H1 (cell line): Measurements from ENCODE around the gene TMEM151A. TPM values are rescaled to one million over a fixed set of nuclear protein-coding genes. Genes with fewer than 3 reads are reported as not detected.
"Not testable (repeated sequence)": the region's sequence is repeated elsewhere in the genome, so short reads cannot be mapped to it uniquely, and the experiment has no call there.

Experiments used
- CTCF ChIA-PET: fragments of 300-600 bp; sonication (Branson Sonifier 250); formaldehyde crosslinking; loops from one replicate; lab custom pipeline; 2021; ENCODE audit not compliant: partially characterized antibody; lab: Charles Lee
- POLR2A ChIA-PET: fragments of 300-600 bp; sonication (Branson Sonifier 250); formaldehyde crosslinking; loops from one replicate; lab custom pipeline; 2021; ENCODE audit warnings: inconsistent platforms; ENCODE audit not compliant: partially characterized antibody; lab: Charles Lee
- DNase-seq, 2 experiments: peaks; one replicate each; pipeline versions ENCODE4 v3.0.0 to v3.0.0-alpha.2; 2010 to 2022; ENCODE audit warnings: low spot score in 2 of 2, low read depth in 1 of 2, mixed read lengths in 1 of 2
- FAIRE-seq: peaks from 2 replicates; lab custom pipeline; 2011; peaks lifted over from hg19 to GRCh38; lab: Jason Lieb, UNC
- H2AFZ ChIP-seq: 2 replicates; pipeline ENCODE4 v1.8.1; 2012; ENCODE audit warnings: low read length, inconsistent platforms
- H2AK5ac ChIP-seq: 2 replicates; pipeline ENCODE4 v1.6.1; 2013; ENCODE audit warnings: low read depth, low read length
- H2BK120ac ChIP-seq: replicated peaks from 2 replicates; pipeline ENCODE3; 2013; ENCODE audit warnings: low read depth, low read length, inconsistent platforms
- H2BK12ac ChIP-seq: 2 replicates; pipeline ENCODE4 v1.6.1; 2013; ENCODE audit warnings: low read depth, low read length
- H2BK15ac ChIP-seq: 2 replicates; pipeline ENCODE4 v1.6.1; 2013; ENCODE audit warnings: low read length
- H2BK20ac ChIP-seq: 2 replicates; pipeline ENCODE4 v1.6.1; 2013; ENCODE audit warnings: low read length
- H2BK5ac ChIP-seq: 2 replicates; pipeline ENCODE4 v1.6.1; 2013; ENCODE audit warnings: low read depth, low read length
- H3K14ac ChIP-seq: 2 replicates; pipeline ENCODE4 v1.6.1; 2013; ENCODE audit warnings: inconsistent platforms; ENCODE audit not compliant: insufficient read length
- H3K18ac ChIP-seq: 2 replicates; pipeline ENCODE4 v1.6.1; 2013; ENCODE audit warnings: low read length; ENCODE audit errors: extremely low read depth
- H3K23ac ChIP-seq: 2 replicates; pipeline ENCODE4 v1.6.1; 2013; ENCODE audit warnings: inconsistent platforms; ENCODE audit not compliant: insufficient read length
- H3K23me2 ChIP-seq: 2 replicates; pipeline ENCODE4 v1.6.1; 2013; ENCODE audit warnings: low read depth, low read length
- H3K27ac ChIP-seq: 2 replicates; pipeline ENCODE4 v1.6.1; 2011; ENCODE audit warnings: low read depth, low read length, inconsistent platforms
- H3K27me3 ChIP-seq, 4 experiments: replicated peaks in 1 of 4; 1 replicate in 1 of 4; 2 replicates in 3 of 4; pipeline versions ENCODE4 v1.6.1 to v1.8.1; 2011 to 2013; ENCODE audit warnings: low read length in 3 of 4, mild to moderate bottlenecking in 3 of 4, inconsistent platforms in 2 of 4, mixed read lengths in 2 of 4, moderate library complexity in 1 of 4; ENCODE audit not compliant: control insufficient read depth in 3 of 4, insufficient read depth in 3 of 4; ENCODE audit errors: extremely low read depth in 1 of 4
- H3K36me3 ChIP-seq, 4 experiments: 2 replicates each; pipeline versions ENCODE4 v1.6.1 to v1.8.1; 2011 to 2013; ENCODE audit warnings: mild to moderate bottlenecking in 4 of 4, low read length in 3 of 4, moderate library complexity in 2 of 4, control low read depth in 1 of 4, inconsistent platforms in 1 of 4; ENCODE audit not compliant: insufficient read depth in 4 of 4, control insufficient read depth in 2 of 4
- H3K4ac ChIP-seq: replicated peaks from 2 replicates; pipeline ENCODE3; 2013; ENCODE audit warnings: low read length, low read depth, mixed read lengths, inconsistent platforms; ENCODE audit not compliant: insufficient read length
- H3K4me1 ChIP-seq, 4 experiments: replicated peaks in 1 of 4; 1 replicate in 1 of 4; 2 replicates in 3 of 4; pipeline versions ENCODE4 v1.6.1 to v1.8.1; 2011 to 2013; ENCODE audit warnings: low read length in 3 of 4, inconsistent platforms in 2 of 4, mixed read lengths in 1 of 4; ENCODE audit not compliant: insufficient read depth in 4 of 4, control insufficient read depth in 3 of 4
- H3K4me2 ChIP-seq, 2 experiments: 2 replicates each; pipeline versions ENCODE4 v1.6.1 to v1.8.1; 2011 to 2013; ENCODE audit warnings: low read depth in 2 of 2, low read length in 2 of 2, control low read depth in 1 of 2, inconsistent platforms in 1 of 2, mild to moderate bottlenecking in 1 of 2; ENCODE audit not compliant: insufficient read depth in 1 of 2
- H3K4me3 ChIP-seq, 4 experiments: fragments of 200-600, 300-600 bp in 1 of 4; sonication (generic), shearing (Covaris generic), sonication (Bioruptor Twin) in 1 of 4; 2 replicates each; pipeline versions ENCODE4 v1.5.1 to v1.8.1; 2011 to 2016; ENCODE audit warnings: low read length in 4 of 4, low read depth in 3 of 4, control low read depth in 2 of 4, inconsistent platforms in 2 of 4, mild to moderate bottlenecking in 2 of 4, mixed read lengths in 1 of 4, moderate library complexity in 1 of 4; ENCODE audit not compliant: insufficient read depth in 2 of 4; ENCODE audit errors: extremely low read depth in 1 of 4
- H3K56ac ChIP-seq: replicated peaks from 2 replicates; pipeline ENCODE3; 2013; ENCODE audit warnings: low read depth, mild to moderate bottlenecking, mixed read lengths, low read length, inconsistent platforms; ENCODE audit not compliant: insufficient read length
- H3K79me1 ChIP-seq: 2 replicates; pipeline ENCODE4 v1.6.1; 2013; ENCODE audit warnings: low read depth, low read length, control low read depth
- H3K79me2 ChIP-seq, 2 experiments: 2 replicates each; pipeline versions ENCODE4 v1.6.1 to v1.8.1; 2012 to 2013; ENCODE audit warnings: low read length in 2 of 2, mild to moderate bottlenecking in 2 of 2, inconsistent platforms in 1 of 2; ENCODE audit not compliant: insufficient read depth in 2 of 2, control insufficient read depth in 1 of 2
- H3K9ac ChIP-seq, 4 experiments: replicated peaks in 1 of 4; 1 replicate in 1 of 4; 2 replicates in 3 of 4; pipeline versions ENCODE4 v1.6.1 to v1.8.1; 2011 to 2013; ENCODE audit warnings: low read depth in 3 of 4, low read length in 3 of 4, control low read depth in 2 of 4, mild to moderate bottlenecking in 2 of 4, moderate library complexity in 2 of 4, inconsistent platforms in 1 of 4; ENCODE audit errors: extremely low read depth in 1 of 4
- H3K9me3 ChIP-seq, 2 experiments: 2 replicates each; pipeline versions ENCODE4 v1.6.1 to v1.8.1; 2012 to 2013; ENCODE audit warnings: mild to moderate bottlenecking in 2 of 2, moderate library complexity in 2 of 2, control low read depth in 1 of 2, inconsistent platforms in 1 of 2, low read depth in 1 of 2, low read length in 1 of 2, mixed read lengths in 1 of 2; ENCODE audit not compliant: insufficient read depth in 2 of 2
- H4K20me1 ChIP-seq, 2 experiments: replicated peaks in 1 of 2; 2 replicates each; pipeline versions ENCODE3 to v1.8.1; 2011 to 2013; ENCODE audit warnings: inconsistent platforms in 2 of 2, low read length in 2 of 2, mild to moderate bottlenecking in 1 of 2; ENCODE audit not compliant: insufficient read depth in 2 of 2, control insufficient read depth in 1 of 2
- H4K5ac ChIP-seq: 2 replicates; pipeline ENCODE4 v1.6.1; 2013; ENCODE audit warnings: low read length, low read depth, mixed read lengths, inconsistent platforms; ENCODE audit not compliant: insufficient read length
- H4K8ac ChIP-seq: 2 replicates; pipeline ENCODE4 v1.8.0; 2013; ENCODE audit warnings: mild to moderate bottlenecking, moderate library complexity, low read length, inconsistent platforms; ENCODE audit not compliant: insufficient read depth; ENCODE audit errors: extremely low read depth
- H4K91ac ChIP-seq: replicated peaks from 2 replicates; pipeline ENCODE3; 2013; ENCODE audit warnings: low read length, mixed read lengths, inconsistent platforms; ENCODE audit not compliant: insufficient read length
- WGBS, 2 experiments: shearing (Covaris generic) in 1 of 2; methylation state at CpG; one replicate each; pipeline versions ENCODE4 v1.1.6 to v1.1.7; 2013 to 2015; ENCODE audit warnings: low lambda C conversion rate in 2 of 2, mixed read lengths in 2 of 2, inconsistent platforms in 1 of 2, low coverage in 1 of 2, missing lambda C conversion rate in 1 of 2; ENCODE audit not compliant: insufficient replicate concordance in 2 of 2, insufficient coverage in 1 of 2, insufficient read length in 1 of 2; ENCODE audit errors: extremely low coverage in 1 of 2, missing lambda C conversion rate in 1 of 2; 5-methylcytosine and 5-hydroxymethylcytosine counted together
- polyA plus RNA-seq, 7 experiments: library from polyadenylated mRNA; depleted of rRNA in 3 of 7; stranded (reverse) in 5 of 7; unstranded in 2 of 7; fragments of >200 nt in 5 of 7; fragments of 200-250 nt in 2 of 7; gene quantifications; 1 replicate in 5 of 7; 2 replicates in 1 of 7; 4 replicates in 1 of 7; pipeline versions ENCODE4 v1.2.1 to v1.2.3, GENCODE V29; 2011 to 2013; ENCODE audit warnings: missing spikeins in 2 of 7, mixed read lengths in 2 of 7
- total RNA-seq: library from RNA; stranded (reverse); fragmentation: NEBNext Ultra II Directional; extraction: Animal tissue kit (Norgen Biotek cat#: 25700); gene quantifications from 2 replicates; pipeline ENCODE4 v1.2.1, GENCODE V29; 2021

TMEM151A gene
- total and polyA plus RNA-seq, 2 of the 8 experiments (the other 6 are each of a cell fraction or from before 2014, with no cell fraction given): 3.2 TPM

GRCh38 chr11:66310803-66311440, 19.2 kb downstream of the TMEM151A start:
- Histone ChIP-seq H3K4me1 (peaks cover 3 to 13% (median 6%) of the 10 kb centered on the region in 4 experiments; a peak in 6 of 7 replicates), H3K4me2 (peak overlapping the region in 1 of 2 experiments; percentile 48; a peak in 2 of 4 replicates)
- not testable (repeated sequence) for H3K9me3 ChIP-seq, H3K14ac ChIP-seq, H3K56ac ChIP-seq, FAIRE-seq, H2AK5ac ChIP-seq, H3K4me3 ChIP-seq, H4K5ac ChIP-seq, H4K91ac ChIP-seq, H3K79me2 ChIP-seq, H3K27ac ChIP-seq, H4K20me1 ChIP-seq, H3K36me3 ChIP-seq, H3K9ac ChIP-seq, H3K27me3 ChIP-seq, H3K23me2 ChIP-seq, H3K4ac ChIP-seq, H2BK12ac ChIP-seq, H3K79me1 ChIP-seq, H2BK20ac ChIP-seq, H2BK5ac ChIP-seq, H3K23ac ChIP-seq, H4K8ac ChIP-seq, H2BK15ac ChIP-seq, H2AFZ ChIP-seq, H3K18ac ChIP-seq, H2BK120ac ChIP-seq, DNase-seq
- ChIA-PET POLR2A (interaction anchor here (0.8 to 4.1 kb wide), 20 partner anchors 11 to 242 kb away, joined by 3 to 25 read pairs (median 4); partner anchors contain the start of genes BRMS1, RIN1 and TMEM151A), CTCF (interaction anchor here (0.6 to 11.7 kb wide), 33 partner anchors 10 to 1282 kb away, joined by 3 to 242 read pairs (median 7); partner anchors contain the start of genes B4GAT1, BRMS1, RAB1B and RIN1)
- WGBS, 2 experiments: 85% methylated on average over 18 of the region's 18 CpGs; no CpG with 5 or more reads in 1 of the 2 experiments
